T-helper 17 cell (primary cell): Measurements from ENCODE around the gene HCN3. TPM values are rescaled to one million over a fixed set of nuclear protein-coding genes. Genes with fewer than 3 reads are reported as not detected.
A peak's percentile ranks its signal among the peaks of the same experiment; 100 is the strongest.

Experiments
- ATAC-seq: fragments of 150-1000 bp; cut with Tn5 transposase; 2 replicates; pipeline ENCODE4 v1.10.0; 2021; ENCODE audit warnings: mild to moderate bottlenecking, moderate library complexity
- DNase-seq, 3 donors: peaks; one replicate each; pipeline versions ENCODE4 v3.0.0 to v3.0.0-alpha.2; 2020 to 2021
- H3K9me3 ChIP-seq: one replicate; pipeline ENCODE4 v1.7.0; 2013; ENCODE audit warnings: low read length, mild to moderate bottlenecking; ENCODE audit not compliant: control insufficient read depth, poor library complexity, severe bottlenecking
- H3K27ac Mint-ChIP-seq: one replicate; pipeline ENCODE4 v1.8.0; 2022; ENCODE audit warnings: mild to moderate bottlenecking, moderate library complexity, mixed read lengths
- H3K27me3 Mint-ChIP-seq: one replicate; pipeline ENCODE4 v1.8.0; 2022; ENCODE audit warnings: mixed read lengths
- H3K36me3 Mint-ChIP-seq: one replicate; pipeline ENCODE4 v1.8.0; 2022; ENCODE audit warnings: low read depth, mixed read lengths
- H3K4me1 Mint-ChIP-seq: one replicate; pipeline ENCODE4 v1.8.0; 2022; ENCODE audit warnings: mild to moderate bottlenecking, mixed read lengths
- H3K4me3 Mint-ChIP-seq: one replicate; pipeline ENCODE4 v1.8.0; 2022; ENCODE audit warnings: mild to moderate bottlenecking, moderate library complexity, mixed read lengths
- total RNA-seq, 4 donors: library from RNA in 2 of 4; stranded (reverse) in 2 of 4; gene quantifications; one replicate each; pipeline ENCODE4 v1.2.3 and lab custom pipeline; 2022 to 2026

The HCN3 gene
- total RNA-seq, 2 donors from 2014 or later = 1.3 to 1.5 TPM

DNA sequence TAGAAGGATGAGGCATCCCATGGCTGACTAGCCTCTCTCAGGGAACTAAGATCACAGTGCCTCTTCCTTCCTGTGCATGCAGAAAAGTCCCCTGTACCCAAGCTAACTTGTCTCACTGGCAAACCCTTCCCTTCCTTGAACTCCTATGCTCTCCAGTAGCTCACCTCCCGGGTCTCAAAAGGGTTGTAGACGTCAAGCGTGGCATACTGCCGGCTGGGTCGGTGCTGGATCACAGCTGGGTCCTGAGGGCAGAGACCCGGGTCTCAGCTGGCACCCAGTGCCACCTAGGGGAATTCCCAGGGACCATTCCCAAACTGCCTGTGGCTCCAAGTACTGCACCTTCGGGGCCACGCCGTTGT lies 15.8 kb upstream of the HCN3 start:
- H3K27me3 Mint-ChIP-seq = no peaks in the 10 kb centered on the region
- ATAC-seq = peak; percentile 32
- DNase-seq = no peak
- no peaks in the 10 kb centered on the region for H3K9me3 ChIP-seq
- H3K36me3 Mint-ChIP-seq = peaks cover 11% of the 10 kb centered on the region
- H3K27ac Mint-ChIP-seq = peak overlapping the region; percentile 99
- H3K4me1 Mint-ChIP-seq = peaks cover 39% of the 10 kb centered on the region
- peak overlapping the region; percentile 100 for H3K4me3 Mint-ChIP-seq

GRCh38 chr1:155261852-155262673 lies 15.2 kb upstream of the HCN3 start, which contains the start of gene SCAMP3:
Gene SCAMP3 (minus strand): TSS chr1:155262360. CDS start chr1:155262151, 209 bp downstream.
- Mint-ChIP-seq H3K4me3 (peak within 1 kb of the TSS; percentile 100), H3K27me3 (no peaks in the 10 kb centered on the region), H3K27ac (peak within 1 kb of the TSS; percentile 99), H3K36me3 (peaks cover 8% of the 10 kb centered on the region), H3K4me1 (peaks cover 33% of the 10 kb centered on the region)
- DNase-seq (peak; percentile 61 to 80 (median 73)), ATAC-seq (peak; percentile 99)
- no peaks in the 10 kb centered on the region for H3K9me3 ChIP-seq

GRCh38 chr1:155263067-155263466 lies 14.2 kb upstream of the HCN3 start:
- Mint-ChIP-seq H3K36me3 (peaks cover 4% of the 10 kb centered on the region), H3K4me1 (peaks cover 28% of the 10 kb centered on the region), H3K4me3 (peak overlapping the region; percentile 45), H3K27ac (peak overlapping the region; percentile 79), H3K27me3 (no peaks in the 10 kb centered on the region)
- no peak for ATAC-seq
- no peak for DNase-seq
- no peaks in the 10 kb centered on the region for H3K9me3 ChIP-seq

- Mint-ChIP-seq H3K4me3 (no peak overlapping the region), H3K36me3 (peaks cover 7% of the 10 kb centered on the region), H3K27me3 (no peaks in the 10 kb centered on the region), H3K4me1 (peaks cover 27% of the 10 kb centered on the region), H3K27ac (no peak overlapping the region)
- ATAC-seq (no peak), DNase-seq (no peak)
- H3K9me3 ChIP-seq = no peaks in the 10 kb centered on the region
These were observed 10.7 kb upstream of the HCN3 start for GRCh38 chr1:155266553-155266952.

DNA sequence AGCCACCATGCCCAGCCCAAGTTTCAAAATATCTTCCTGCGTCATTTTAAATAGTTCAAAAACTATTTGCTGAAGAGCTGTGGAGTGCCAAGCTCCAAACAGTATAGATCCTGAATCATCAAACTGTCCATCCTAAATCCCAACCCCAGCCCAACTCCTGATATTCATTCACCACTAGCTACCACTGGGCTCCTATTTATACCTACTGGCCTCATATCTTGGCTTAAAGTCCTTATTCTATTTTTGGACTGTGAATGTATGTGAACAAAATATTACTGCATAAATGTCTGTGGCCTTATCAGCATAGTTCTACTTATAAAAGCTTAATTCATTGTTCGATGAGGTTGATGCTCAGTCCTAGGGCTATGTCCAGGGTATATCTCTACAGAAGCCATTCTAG lies 9.9 kb upstream of the HCN3 start:
- H3K27me3 Mint-ChIP-seq = no peaks in the 10 kb centered on the region
- H3K9me3 ChIP-seq = no peaks in the 10 kb centered on the region
- ATAC-seq = no peak
- H3K4me1 Mint-ChIP-seq = peaks cover 22% of the 10 kb centered on the region
- H3K36me3 Mint-ChIP-seq = peaks cover 5% of the 10 kb centered on the region
- no peak overlapping the region for H3K4me3 Mint-ChIP-seq
- H3K27ac Mint-ChIP-seq = no peak overlapping the region
- no peak for DNase-seq

DNA sequence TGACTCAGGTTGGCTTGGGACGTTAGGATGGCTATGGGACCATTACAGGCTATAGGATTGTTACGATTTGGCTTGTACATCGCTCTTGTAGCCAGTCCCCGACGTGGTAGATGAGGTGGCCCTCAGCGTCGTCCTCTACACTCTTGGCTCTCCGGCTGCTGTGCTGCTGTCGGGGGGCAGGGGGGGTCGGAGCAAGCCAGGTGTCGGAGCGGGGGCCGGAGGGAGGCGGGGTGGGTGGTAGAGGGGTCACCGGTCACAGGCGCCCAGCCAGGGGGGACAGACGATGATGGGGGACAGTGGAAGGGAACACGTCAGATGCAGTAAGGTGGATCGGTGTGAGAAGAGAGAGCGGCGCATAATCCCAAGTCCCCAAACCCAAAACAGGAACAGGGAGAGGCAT lies 8.6 kb upstream of the HCN3 start:
- no peaks in the 10 kb centered on the region for H3K9me3 ChIP-seq
- Mint-ChIP-seq H3K27me3 (no peaks in the 10 kb centered on the region), H3K4me3 (no peak overlapping the region), H3K36me3 (peaks cover 7% of the 10 kb centered on the region), H3K27ac (no peak overlapping the region), H3K4me1 (peaks cover 25% of the 10 kb centered on the region)
- DNase-seq (no peak), ATAC-seq (no peak)

DNA sequence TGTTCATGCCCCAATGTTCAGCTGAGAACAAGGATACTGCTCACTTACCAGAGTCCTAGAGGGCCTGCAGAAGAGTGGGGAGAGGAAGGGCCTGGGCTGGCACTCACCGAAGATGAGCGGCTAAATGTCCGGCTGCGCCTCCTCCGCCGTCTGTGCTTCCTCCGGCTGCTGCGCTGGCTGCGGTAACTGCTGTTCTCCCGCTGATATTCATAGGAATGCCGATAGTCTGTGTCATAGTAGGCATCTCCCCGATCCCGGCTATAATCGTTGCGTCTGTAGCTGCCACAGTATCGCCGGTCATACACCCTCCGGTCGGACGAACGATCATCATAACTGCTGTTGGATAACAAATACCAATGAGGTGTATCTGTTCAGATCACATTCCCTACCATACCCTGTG lies 7.9 kb upstream of the HCN3 start:
- no peaks in the 10 kb centered on the region for H3K9me3 ChIP-seq
- no peak for ATAC-seq
- Mint-ChIP-seq H3K4me3 (no peak overlapping the region), H3K27ac (no peak overlapping the region), H3K36me3 (peaks cover 7% of the 10 kb centered on the region), H3K4me1 (peaks cover 27% of the 10 kb centered on the region), H3K27me3 (no peaks in the 10 kb centered on the region)
- no peak for DNase-seq

DNA sequence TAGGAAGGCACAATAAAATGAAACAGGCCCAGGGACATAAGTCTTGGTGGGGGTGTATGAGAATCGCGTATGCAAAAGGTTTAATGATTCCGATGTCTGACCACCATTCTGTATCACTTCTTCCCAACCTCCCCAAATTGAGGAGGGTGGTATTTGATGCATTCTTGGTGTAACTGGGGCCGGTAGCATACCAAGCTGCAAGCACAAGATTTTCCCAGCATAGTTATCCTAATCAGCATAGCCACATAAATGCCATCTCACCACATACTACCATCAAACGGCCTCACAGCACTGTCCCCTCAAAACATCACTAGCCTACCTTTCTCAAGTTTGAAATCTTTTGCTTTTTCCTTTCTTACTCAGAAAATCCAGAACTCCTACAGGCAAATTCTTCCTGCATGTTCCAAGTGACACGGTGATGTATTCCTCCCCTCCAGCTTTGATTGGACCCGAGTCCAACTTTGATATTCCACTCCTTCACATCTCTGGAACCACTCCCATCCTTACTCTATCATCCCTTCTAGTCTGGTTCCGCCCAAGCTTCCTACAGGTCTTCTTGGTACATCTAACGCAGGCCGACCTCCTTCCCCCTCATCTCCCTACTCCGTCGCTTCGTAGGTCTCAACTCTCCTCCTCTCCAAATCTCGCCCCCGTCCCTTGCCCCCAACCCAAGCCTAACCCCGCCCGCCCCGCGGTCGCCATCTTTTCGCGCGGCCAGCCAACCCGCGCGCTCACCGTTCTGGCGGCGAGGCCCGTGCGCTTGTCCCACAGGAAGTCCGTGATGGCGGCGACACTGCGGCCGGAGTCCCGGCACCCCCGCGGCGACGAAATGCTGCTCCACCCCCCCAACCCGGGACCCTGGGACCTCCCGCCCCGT lies 4.6 kb upstream of the HCN3 start:
- H3K9me3 ChIP-seq = no peaks in the 10 kb centered on the region
- DNase-seq (no peak), ATAC-seq (peak; percentile 44)
- Mint-ChIP-seq H3K36me3 (peaks cover 7% of the 10 kb centered on the region), H3K27ac (peak overlapping the region; percentile 87), H3K4me1 (peaks cover 36% of the 10 kb centered on the region), H3K27me3 (no peaks in the 10 kb centered on the region), H3K4me3 (peak overlapping the region; percentile 98)

- Mint-ChIP-seq H3K36me3 (peaks cover 5% of the 10 kb centered on the region), H3K4me1 (peaks cover 40% of the 10 kb centered on the region), H3K4me3 (peak within 1 kb of the TSS; percentile 98), H3K27me3 (no peaks in the 10 kb centered on the region), H3K27ac (peak within 1 kb of the TSS; percentile 87)
- DNase-seq (peak; percentile 90 to 92 (median 90)), ATAC-seq (peak; percentile 88)
- no peaks in the 10 kb centered on the region for H3K9me3 ChIP-seq
These were observed 3.7 kb upstream of the HCN3 start, which contains the start of gene CLK2 for GRCh38 chr1:155273343-155274245. Gene CLK2 (minus strand): TSS chr1:155273504. CDS start chr1:155270977, 2,527 bp downstream.

DNA sequence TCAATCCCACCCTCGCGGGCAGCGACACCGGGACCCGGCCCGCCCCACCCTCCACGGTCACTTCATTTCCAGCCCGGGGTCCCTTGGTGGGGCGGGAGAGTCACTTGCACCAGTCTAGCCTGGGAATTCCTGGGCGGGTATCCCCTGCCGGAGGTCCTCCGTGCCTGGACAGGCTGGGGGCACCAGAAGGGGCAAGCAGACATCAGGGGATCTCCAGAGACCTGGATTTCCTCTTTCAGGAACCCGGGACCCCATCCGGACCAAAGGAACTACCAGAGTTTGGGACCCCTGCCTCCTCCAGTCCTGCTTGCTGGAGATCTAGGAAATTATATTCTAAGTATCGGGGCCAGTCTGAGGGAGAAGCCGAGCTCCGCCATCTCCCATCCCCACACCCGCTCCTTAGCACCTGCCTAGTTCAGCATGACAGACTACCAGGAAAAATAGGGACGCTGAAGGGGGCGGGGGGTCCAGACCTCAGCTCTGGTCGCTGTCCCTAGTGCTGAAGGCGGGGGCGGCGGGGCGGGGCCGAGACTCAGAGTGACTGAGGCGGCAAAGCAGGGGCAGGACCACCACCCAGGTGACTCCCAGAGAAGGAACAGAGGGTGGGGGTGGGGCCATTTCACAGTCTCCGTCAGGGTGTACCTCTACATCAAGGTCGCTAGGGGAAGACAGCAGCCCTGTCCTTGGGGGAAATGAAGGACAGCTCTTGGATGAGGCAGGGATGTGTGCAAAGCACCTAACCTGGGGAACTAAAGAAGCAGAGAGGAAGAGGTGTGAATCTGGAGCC lies 832 bp downstream of the HCN3 start:
- peaks cover 28% of the 10 kb centered on the region for H3K4me1 Mint-ChIP-seq
- H3K27me3 Mint-ChIP-seq = no peaks in the 10 kb centered on the region
- peak overlapping the region; percentile 81 for H3K4me3 Mint-ChIP-seq
- no peaks in the 10 kb centered on the region for H3K36me3 Mint-ChIP-seq
- peak; percentile 56 to 75 (median 66) for DNase-seq
- ATAC-seq = peak; percentile 63
- no peak overlapping the region for H3K27ac Mint-ChIP-seq
- no peaks in the 10 kb centered on the region for H3K9me3 ChIP-seq

- no peaks in the 10 kb centered on the region for H3K27me3 Mint-ChIP-seq
- ATAC-seq (no peak), DNase-seq (no peak)
- no peaks in the 10 kb centered on the region for H3K36me3 Mint-ChIP-seq
- H3K4me1 Mint-ChIP-seq = peaks cover 23% of the 10 kb centered on the region
- no peaks in the 10 kb centered on the region for H3K9me3 ChIP-seq
- peak overlapping the region; percentile 81 for H3K4me3 Mint-ChIP-seq
- no peak overlapping the region for H3K27ac Mint-ChIP-seq
These were observed 1.5 kb downstream of the HCN3 start for GRCh38 chr1:155278689-155279160.

DNA sequence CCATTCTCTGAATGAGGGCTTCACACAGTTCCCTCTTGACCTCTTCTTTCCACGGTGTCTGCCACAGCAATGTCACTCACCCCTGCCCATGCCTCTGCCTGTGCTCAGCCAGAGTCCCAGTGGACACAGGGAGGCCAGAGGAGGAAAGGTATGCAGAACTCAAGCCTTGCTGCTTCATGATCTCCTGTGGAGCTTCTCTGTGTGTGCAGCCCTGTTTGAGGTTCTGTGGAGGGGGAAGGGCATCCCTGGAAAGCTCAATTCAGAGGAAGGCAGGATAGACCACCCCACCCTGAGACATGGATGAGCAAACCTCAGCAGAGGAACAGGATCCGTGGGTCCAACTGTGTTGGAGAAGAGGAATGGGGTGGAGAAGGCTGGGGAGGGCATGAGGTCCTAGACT lies 2.0 kb downstream of the HCN3 start:
- Mint-ChIP-seq H3K27ac (no peak overlapping the region), H3K4me1 (peaks cover 22% of the 10 kb centered on the region), H3K36me3 (no peaks in the 10 kb centered on the region), H3K4me3 (peak overlapping the region; percentile 28), H3K27me3 (no peaks in the 10 kb centered on the region)
- ATAC-seq (no peak), DNase-seq (no peak)
- H3K9me3 ChIP-seq = no peaks in the 10 kb centered on the region
